ENCODE measurements around the gene STAB1. TPM values are rescaled to one million over a fixed set of nuclear protein-coding genes. Genes with fewer than 3 reads are reported as not detected.

Gene STAB1
- total RNA-seq, 3 donors from 2014 or later (not counting 1 experiment from before 2014, with no cell fraction given), result 1.8 to 26.5 (median 5.9) TPM

- Mint-ChIP-seq H3K27ac (peak overlapping the region; percentile 15 to 62), H3K4me1 (peaks cover 42 to 43% of the 10 kb centered on the region in 2 donors), H3K27me3 (ENCODE audit: low read depth in 2 of 2) (no peaks in the 10 kb centered on the region), H3K36me3 (no peaks in the 10 kb centered on the region), H3K4me3 (peak overlapping the region; percentile 21), H3K9me3 (no peaks in the 10 kb centered on the region)
- no peak for DNase-seq
- intact Hi-C loops (cut with micrococcal nuclease), result loop anchor here (5.0 kb wide), 1 partner anchor 82 kb away; the partner anchor contains the start of gene NISCH
- 90% methylated on average over 5 of the region's 5 CpGs for WGBS (ENCODE audit: insufficient coverage)
- Histone ChIP-seq H3K36me3 (ENCODE audit: control insufficient read depth, insufficient read depth, low read length) (peaks cover 7% of the 10 kb centered on the region), H3K4me3 (ENCODE audit: low read length) (no peak overlapping the region), H3K4me1 (ENCODE audit: control insufficient read depth, insufficient read depth, low read length) (peaks cover 37% of the 10 kb centered on the region), H3K27ac (ENCODE audit: low read length) (no peak overlapping the region), H3K27me3 (ENCODE audit: control insufficient read depth, insufficient read depth, low read length) (no peaks in the 10 kb centered on the region), H3K9me3 (ENCODE audit: control insufficient read depth, insufficient read depth, low read length) (no peaks in the 10 kb centered on the region)
- no peak for ATAC-seq
- TF ChIP-seq, protein P1, sequence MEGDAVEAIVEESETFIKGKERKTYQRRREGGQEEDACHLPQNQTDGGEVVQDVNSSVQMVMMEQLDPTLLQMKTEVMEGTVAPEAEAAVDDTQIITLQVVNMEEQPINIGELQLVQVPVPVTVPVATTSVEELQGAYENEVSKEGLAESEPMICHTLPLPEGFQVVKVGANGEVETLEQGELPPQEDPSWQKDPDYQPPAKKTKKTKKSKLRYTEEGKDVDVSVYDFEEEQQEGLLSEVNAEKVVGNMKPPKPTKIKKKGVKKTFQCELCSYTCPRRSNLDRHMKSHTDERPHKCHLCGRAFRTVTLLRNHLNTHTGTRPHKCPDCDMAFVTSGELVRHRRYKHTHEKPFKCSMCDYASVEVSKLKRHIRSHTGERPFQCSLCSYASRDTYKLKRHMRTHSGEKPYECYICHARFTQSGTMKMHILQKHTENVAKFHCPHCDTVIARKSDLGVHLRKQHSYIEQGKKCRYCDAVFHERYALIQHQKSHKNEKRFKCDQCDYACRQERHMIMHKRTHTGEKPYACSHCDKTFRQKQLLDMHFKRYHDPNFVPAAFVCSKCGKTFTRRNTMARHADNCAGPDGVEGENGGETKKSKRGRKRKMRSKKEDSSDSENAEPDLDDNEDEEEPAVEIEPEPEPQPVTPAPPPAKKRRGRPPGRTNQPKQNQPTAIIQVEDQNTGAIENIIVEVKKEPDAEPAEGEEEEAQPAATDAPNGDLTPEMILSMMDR (IDR thresholded peaks at IDR 0.05), result no peak
Measured at GRCh38 chr3:52539010-52539653, 44.0 kb downstream of the STAB1 start.

DNA sequence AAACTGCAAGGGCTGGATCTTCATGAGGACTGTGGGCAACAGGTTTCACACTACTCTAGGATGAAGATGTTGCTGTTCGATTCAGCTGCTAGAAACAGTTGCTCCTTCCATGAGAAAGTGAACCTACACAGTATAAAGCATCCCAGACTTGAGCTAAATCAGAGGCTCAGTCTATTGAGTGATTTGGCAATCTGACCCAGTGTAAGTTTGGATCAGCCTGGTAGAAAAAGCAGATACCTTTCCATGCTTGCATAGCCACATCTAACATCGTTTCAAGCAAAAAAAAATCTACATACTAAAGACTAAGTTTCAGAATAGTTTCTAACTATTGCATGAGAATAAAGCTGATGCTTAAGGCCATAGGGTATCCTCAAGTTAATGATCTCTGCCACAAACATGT lies 45.9 kb downstream of the STAB1 start:
- no peak for ATAC-seq
- Histone ChIP-seq H3K36me3 (ENCODE audit: control insufficient read depth, insufficient read depth, low read length) (peaks cover 10% of the 10 kb centered on the region), H3K4me1 (ENCODE audit: control insufficient read depth, insufficient read depth, low read length) (peaks cover 27% of the 10 kb centered on the region), H3K4me3 (ENCODE audit: low read length) (no peak overlapping the region), H3K27me3 (ENCODE audit: control insufficient read depth, insufficient read depth, low read length) (no peaks in the 10 kb centered on the region), H3K27ac (ENCODE audit: low read length) (no peak overlapping the region), H3K9me3 (ENCODE audit: control insufficient read depth, insufficient read depth, low read length) (no peaks in the 10 kb centered on the region)
- TF ChIP-seq, protein P1 (IDR thresholded peaks at IDR 0.05), result no peak
- Mint-ChIP-seq H3K4me3 (no peak overlapping the region), H3K27ac (no peak overlapping the region), H3K4me1 (peaks cover 34 to 35% of the 10 kb centered on the region in 2 donors), H3K9me3 (no peaks in the 10 kb centered on the region), H3K36me3 (no peaks in the 10 kb centered on the region), H3K27me3 (ENCODE audit: low read depth in 2 of 2) (no peaks in the 10 kb centered on the region)
- WGBS (ENCODE audit: insufficient coverage), result 100% methylated on average over 2 of the region's 2 CpGs
- intact Hi-C loops (cut with micrococcal nuclease), result no loop called here
- no peak for DNase-seq

GRCh38 chr3:52544937-52545336 lies 49.8 kb downstream of the STAB1 start:
- TF ChIP-seq, protein P1 (IDR thresholded peaks at IDR 0.05), result no peak
- Mint-ChIP-seq H3K27me3 (ENCODE audit: low read depth in 2 of 2) (no peaks in the 10 kb centered on the region), H3K4me3 (no peak overlapping the region), H3K27ac (peak overlapping the region in 1 of 2 donors; percentile 58), H3K9me3 (no peaks in the 10 kb centered on the region), H3K4me1 (no peaks in the 10 kb centered on the region), H3K36me3 (no peaks in the 10 kb centered on the region)
- H3K27me3 ChIP-seq (ENCODE audit: control insufficient read depth, insufficient read depth, low read length), result no peaks in the 10 kb centered on the region
- DNase-seq (no peak), ATAC-seq (no peak)
- intact Hi-C loops (cut with micrococcal nuclease), result no loop called here
- over 99% methylated on average over 4 of the region's 4 CpGs for WGBS (ENCODE audit: insufficient coverage)
- no peak overlapping the region for H3K27ac ChIP-seq (ENCODE audit: low read length)
- H3K36me3 ChIP-seq (ENCODE audit: control insufficient read depth, insufficient read depth, low read length), result peaks cover 34% of the 10 kb centered on the region
- no peaks in the 10 kb centered on the region for H3K4me1 ChIP-seq (ENCODE audit: control insufficient read depth, insufficient read depth, low read length)
- no peaks in the 10 kb centered on the region for H3K9me3 ChIP-seq (ENCODE audit: control insufficient read depth, insufficient read depth, low read length)
- no peak overlapping the region for H3K4me3 ChIP-seq (ENCODE audit: low read length)

Measured in natural killer cell (primary cell).